Smooth muscle cell (in vitro differentiated cells): Measurements from ENCODE around the gene ADSS2. TPM values are rescaled to one million over a fixed set of nuclear protein-coding genes. Genes with fewer than 3 reads are reported as not detected.

ENCODE experiments used
- DNase-seq: peaks from one replicate; lab custom pipeline; 2025; ENCODE audit not compliant: unreplicated experiment; lab: John Stamatoyannopoulos, UW
- H2AFZ ChIP-seq: fragments of 200-600 bp; sonication (generic); 2 replicates; pipeline ENCODE4 v1.6.0; 2016; ENCODE audit warnings: antibody characterized with exemption, low read depth, mild to moderate bottlenecking
- H3F3A ChIP-seq: fragments of 200-600 bp; sonication (generic); 2 replicates; pipeline ENCODE4 v1.6.0; 2017; ENCODE audit warnings: antibody characterized with exemption, low read depth
- H3K27ac ChIP-seq: fragments of 200-600 bp; sonication (generic); 2 replicates; pipeline ENCODE4 v1.5.1; 2016; ENCODE audit warnings: low read depth, mild to moderate bottlenecking
- H3K27me3 ChIP-seq: fragments of 200-600 bp; sonication (generic); 2 replicates; pipeline ENCODE4 v1.6.1; 2016; ENCODE audit warnings: low read depth, mild to moderate bottlenecking
- H3K36me3 ChIP-seq: fragments of 200-600 bp; sonication (generic); 2 replicates; pipeline ENCODE4 v1.5.1; 2016; ENCODE audit warnings: low read depth
- H3K4me1 ChIP-seq: fragments of 200-600 bp; sonication (generic); 2 replicates; pipeline ENCODE4 v1.5.1; 2016; ENCODE audit warnings: low read depth
- H3K4me2 ChIP-seq: fragments of 200-600 bp; sonication (generic); 2 replicates; pipeline ENCODE4 v1.6.0; 2016; ENCODE audit warnings: mild to moderate bottlenecking
- H3K4me3 ChIP-seq: fragments of 200-600 bp; sonication (generic); 2 replicates; pipeline ENCODE4 v1.5.1; 2016; ENCODE audit warnings: mild to moderate bottlenecking
- H3K79me2 ChIP-seq: fragments of 200-600 bp; sonication (generic); 2 replicates; pipeline ENCODE4 v1.6.0; 2016; ENCODE audit warnings: low read depth, mild to moderate bottlenecking
- H3K9ac ChIP-seq: fragments of 200-600 bp; sonication (generic); 2 replicates; pipeline ENCODE4 v1.6.0; 2016; ENCODE audit warnings: low read depth
- H3K9me3 ChIP-seq: fragments of 200-600 bp; sonication (generic); replicated peaks from 2 replicates; pipeline ENCODE4 v1.5.1; 2016; ENCODE audit warnings: low read depth
- H4K20me1 ChIP-seq: fragments of 200-600 bp; sonication (generic); 2 replicates; pipeline ENCODE4 v1.6.0; 2016; ENCODE audit warnings: low read depth
- CTCF ChIP-seq: fragments of 200-600 bp; sonication (generic); IDR thresholded peaks from 2 replicates; pipeline ENCODE4 v1.5.1; 2017; ENCODE audit warnings: borderline replicate concordance, mild to moderate bottlenecking, antibody characterized with exemption; ENCODE audit not compliant: insufficient read depth, poor library complexity, severe bottlenecking
- WGBS: methylation state at CpG from one replicate; pipeline ENCODE4 v1.1.7; 2016; ENCODE audit warnings: low lambda C conversion rate; 5-methylcytosine and 5-hydroxymethylcytosine counted together
- polyA plus RNA-seq: library from polyadenylated mRNA; unstranded; fragments of >200 nt; fragmentation: Nextera tagmentation; extraction: Ambion mirVana; gene quantifications from 2 replicates; pipeline ENCODE4 v1.2.1, GENCODE V29; 2016
- total RNA-seq: library from RNA; depleted of rRNA; stranded (reverse); fragments of >200 nt; gene quantifications from 2 replicates; pipeline ENCODE4 v1.2.3, GENCODE V29; 2014

Gene ADSS2
- total and polyA plus RNA-seq, 2 experiments from 2014 or later = 13.8 to 35.1 TPM

DNA sequence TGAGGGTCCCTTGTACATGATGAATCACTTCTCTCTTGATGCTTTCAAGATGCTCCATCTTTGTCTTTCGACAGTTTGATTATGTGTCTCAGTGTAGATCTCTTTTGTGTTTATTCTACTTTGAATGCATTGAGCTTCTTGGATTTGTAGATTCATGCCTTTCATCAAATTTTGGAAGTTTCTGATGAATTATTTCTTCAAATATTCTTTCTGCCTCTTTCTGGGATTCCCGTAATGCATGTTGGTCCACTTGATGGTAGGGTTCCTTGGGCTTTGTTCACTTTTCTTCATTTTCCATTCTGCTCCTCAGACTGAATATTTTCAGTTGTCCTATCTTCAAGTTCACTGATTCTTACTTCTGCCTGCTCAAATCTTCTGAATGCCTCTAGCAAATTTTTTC, 50.7 kb downstream of the ADSS2 start:
- H3K36me3 ChIP-seq = peaks cover 25% of the 10 kb centered on the region
- H3K4me1 ChIP-seq = no peaks in the 10 kb centered on the region
- H2AFZ ChIP-seq = no peak overlapping the region
- H3K9ac ChIP-seq = no peak overlapping the region
- H3K9me3 ChIP-seq = peaks cover 10% of the 10 kb centered on the region
- DNase-seq = no peak
- H4K20me1 ChIP-seq = no peaks in the 10 kb centered on the region
- no peak overlapping the region for H3K4me3 ChIP-seq
- no peaks in the 10 kb centered on the region for H3F3A ChIP-seq
- no peaks in the 10 kb centered on the region for H3K27me3 ChIP-seq
- TF ChIP-seq CTCF = no peak
- H3K4me2 ChIP-seq = no peak overlapping the region
- 94% methylated on average over 2 of the region's 2 CpGs for WGBS
- H3K27ac ChIP-seq = no peak overlapping the region
- no peaks in the 10 kb centered on the region for H3K79me2 ChIP-seq

- Histone ChIP-seq H4K20me1 (no peaks in the 10 kb centered on the region), H3K4me1 (no peaks in the 10 kb centered on the region), H3K27ac (no peak overlapping the region), H3K27me3 (no peaks in the 10 kb centered on the region), H3K9ac (no peak overlapping the region), H2AFZ (no peak overlapping the region), H3F3A (no peaks in the 10 kb centered on the region), H3K9me3 (peaks cover 4% of the 10 kb centered on the region), H3K79me2 (no peaks in the 10 kb centered on the region), H3K4me2 (no peak overlapping the region), H3K4me3 (no peak overlapping the region), H3K36me3 (peaks cover 16% of the 10 kb centered on the region)
- no peak for TF ChIP-seq CTCF
- DNase-seq = no peak
Observed at GRCh38 chr1:244397131-244397530, 54.6 kb downstream of the ADSS2 start.

- H3K4me1 ChIP-seq = no peaks in the 10 kb centered on the region
- no peak overlapping the region for H3K4me3 ChIP-seq
- DNase-seq = no peak
- no peaks in the 10 kb centered on the region for H3K79me2 ChIP-seq
- H3K36me3 ChIP-seq = peaks cover 6% of the 10 kb centered on the region
- H2AFZ ChIP-seq = no peak overlapping the region
- H3F3A ChIP-seq = no peaks in the 10 kb centered on the region
- H3K9me3 ChIP-seq = no peaks in the 10 kb centered on the region
- H3K27me3 ChIP-seq = no peaks in the 10 kb centered on the region
- no peak overlapping the region for H3K9ac ChIP-seq
- no peak overlapping the region for H3K4me2 ChIP-seq
- no peaks in the 10 kb centered on the region for H4K20me1 ChIP-seq
- no peak for TF ChIP-seq CTCF
- H3K27ac ChIP-seq = no peak overlapping the region
- 67% methylated on average over 5 of the region's 5 CpGs for WGBS
Observed at GRCh38 chr1:244395965-244396364, 55.7 kb downstream of the ADSS2 start.

DNA sequence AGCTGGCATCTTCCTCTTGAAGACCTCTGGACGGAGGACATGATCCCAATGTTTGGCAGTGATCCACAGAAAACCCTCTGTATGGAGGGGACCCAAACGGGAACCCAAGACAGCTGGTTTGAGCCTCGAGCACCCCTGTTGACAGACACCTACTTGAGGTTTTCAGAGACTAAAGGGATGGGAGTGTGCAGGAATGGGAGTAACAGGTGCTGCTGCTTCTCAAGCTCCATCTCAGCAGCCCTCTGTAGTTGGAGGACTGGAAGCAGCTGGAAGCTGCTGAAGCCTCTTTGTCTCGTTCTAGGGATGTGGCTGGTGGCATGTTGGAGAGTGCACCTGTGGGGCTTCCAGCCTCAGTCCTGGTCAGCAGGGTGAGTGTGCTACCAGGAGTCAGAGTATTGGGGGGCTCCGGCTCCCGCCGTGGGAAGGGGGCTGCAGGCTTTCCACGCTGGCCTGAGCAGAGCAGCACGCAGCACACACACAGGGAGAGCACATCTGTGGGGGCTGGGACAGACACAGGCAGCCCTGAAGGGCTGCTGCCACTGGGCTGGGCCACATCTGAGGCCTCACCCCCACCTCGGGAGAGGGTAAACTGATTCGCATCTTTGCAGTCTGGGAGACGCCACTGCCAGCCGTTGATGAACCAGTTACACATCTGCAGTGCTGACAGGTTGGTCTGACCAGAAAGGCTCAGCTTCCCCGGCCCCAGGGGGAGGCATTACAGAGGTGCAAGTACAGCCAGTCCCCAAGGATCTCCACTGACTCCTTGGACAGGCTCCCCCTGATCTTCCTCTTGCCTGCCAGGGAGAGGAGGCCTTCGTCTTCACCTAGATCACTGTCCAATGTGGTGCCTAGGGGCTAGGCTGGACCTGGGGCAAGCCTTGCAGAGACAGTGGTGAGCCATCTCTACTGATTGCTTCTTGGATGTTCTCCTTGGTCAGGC, 56.6 kb downstream of the ADSS2 start:
- no peak overlapping the region for H3K27ac ChIP-seq
- no peak for TF ChIP-seq CTCF

More for the DNA sequence above, 56.6 kb downstream of the ADSS2 start:
- DNase-seq = no peak
- Histone ChIP-seq H4K20me1 (no peaks in the 10 kb centered on the region), H3K36me3 (no peaks in the 10 kb centered on the region), H2AFZ (no peak overlapping the region), H3K4me2 (no peak overlapping the region), H3F3A (no peaks in the 10 kb centered on the region), H3K4me1 (no peaks in the 10 kb centered on the region), H3K9me3 (no peaks in the 10 kb centered on the region), H3K4me3 (no peak overlapping the region), H3K27me3 (no peaks in the 10 kb centered on the region), H3K79me2 (no peaks in the 10 kb centered on the region), H3K9ac (no peak overlapping the region)
- WGBS = 85% methylated on average over 15 of the region's 15 CpGs
